ENCODE data around the gene HNRNPA1L2.
"Not testable (repeated sequence)": the region's sequence is repeated elsewhere in the genome, so short reads cannot be mapped to it uniquely, and the experiment has no call there.

HNRNPA1L2 gene

GRCh38 chr13:52606795-52607194, 35.4 kb upstream of the HNRNPA1L2 start:
- H3K4me1 ChIP-seq (ENCODE audit: control insufficient read depth, low read length); H3F3A ChIP-seq (ENCODE audit: control insufficient read depth, insufficient read depth); H3K27me3 ChIP-seq (ENCODE audit: control insufficient read depth, low read length); H3K9me2 ChIP-seq (replicated peaks; ENCODE audit: control insufficient read depth, low read length); H3K9me3 ChIP-seq (ENCODE audit: control insufficient read depth, insufficient read depth, low read length); H3K79me2 ChIP-seq (ENCODE audit: control insufficient read depth, low read length); H3K36me3 ChIP-seq (ENCODE audit: control insufficient read depth, low read length); H3K4me3 ChIP-seq (ENCODE audit: low read length); H4K20me1 ChIP-seq (ENCODE audit: control insufficient read depth, insufficient read depth, low read depth, low read length); H3K27ac ChIP-seq (ENCODE audit: low read depth, low read length); H3K4me2 ChIP-seq (ENCODE audit: low read length): not testable (repeated sequence)

- not testable (repeated sequence) for H3K27me3 ChIP-seq (ENCODE audit: control insufficient read depth, low read length); H3K27ac ChIP-seq (ENCODE audit: low read depth, low read length); H3K4me1 ChIP-seq (ENCODE audit: control insufficient read depth, low read length)
Observed at GRCh38 chr13:52608184-52608583, 34.0 kb upstream of the HNRNPA1L2 start.

GRCh38 chr13:52609013-52609606, 33.1 kb upstream of the HNRNPA1L2 start:
- not testable (repeated sequence) for H3K4me2 ChIP-seq (ENCODE audit: low read length); H3K9me3 ChIP-seq (ENCODE audit: control insufficient read depth, insufficient read depth, low read length); H3K4me3 ChIP-seq (ENCODE audit: low read length); H3K9me2 ChIP-seq (replicated peaks; ENCODE audit: control insufficient read depth, low read length); H3K27me3 ChIP-seq (ENCODE audit: control insufficient read depth, low read length); H3K79me2 ChIP-seq (ENCODE audit: control insufficient read depth, low read length); H3K4me1 ChIP-seq (ENCODE audit: control insufficient read depth, low read length); H3K27ac ChIP-seq (ENCODE audit: low read depth, low read length); H4K20me1 ChIP-seq (ENCODE audit: control insufficient read depth, insufficient read depth, low read depth, low read length); H3F3A ChIP-seq (ENCODE audit: control insufficient read depth, insufficient read depth); H3K36me3 ChIP-seq (ENCODE audit: control insufficient read depth, low read length)
- peak; percentile 31 for TF ChIP-seq CTCF (IDR thresholded peaks at IDR 0.05; ENCODE audit: low read depth, low read length, poor library complexity, severe bottlenecking)

More at GRCh38 chr13:52608184-52608583, 34.0 kb upstream of the HNRNPA1L2 start:
- H3K4me3 ChIP-seq (ENCODE audit: low read length); H3K9me3 ChIP-seq (ENCODE audit: control insufficient read depth, insufficient read depth, low read length); H3K79me2 ChIP-seq (ENCODE audit: control insufficient read depth, low read length); H3K4me2 ChIP-seq (ENCODE audit: low read length); H3K36me3 ChIP-seq (ENCODE audit: control insufficient read depth, low read length); H3K9me2 ChIP-seq (replicated peaks; ENCODE audit: control insufficient read depth, low read length); H3F3A ChIP-seq (ENCODE audit: control insufficient read depth, insufficient read depth); H4K20me1 ChIP-seq (ENCODE audit: control insufficient read depth, insufficient read depth, low read depth, low read length): not testable (repeated sequence)

GRCh38 chr13:52610158-52610557, 32.1 kb upstream of the HNRNPA1L2 start:
- not testable (repeated sequence) for H3K27me3 ChIP-seq (ENCODE audit: control insufficient read depth, low read length); H3K27ac ChIP-seq (ENCODE audit: low read depth, low read length); H3K4me2 ChIP-seq (ENCODE audit: low read length); H3F3A ChIP-seq (ENCODE audit: control insufficient read depth, insufficient read depth); H3K9me3 ChIP-seq (ENCODE audit: control insufficient read depth, insufficient read depth, low read length); H3K36me3 ChIP-seq (ENCODE audit: control insufficient read depth, low read length); H3K4me1 ChIP-seq (ENCODE audit: control insufficient read depth, low read length); H3K9me2 ChIP-seq (replicated peaks; ENCODE audit: control insufficient read depth, low read length); H3K4me3 ChIP-seq (ENCODE audit: low read length); H4K20me1 ChIP-seq (ENCODE audit: control insufficient read depth, insufficient read depth, low read depth, low read length); H3K79me2 ChIP-seq (ENCODE audit: control insufficient read depth, low read length)

GRCh38 chr13:52615134-52615801, 27.0 kb upstream of the HNRNPA1L2 start:
- no peak overlapping the region for H3K4me3 ChIP-seq (ENCODE audit: low read length)
- H3F3A ChIP-seq (ENCODE audit: control insufficient read depth, insufficient read depth) = no peaks in the 10 kb centered on the region
- no peaks in the 10 kb centered on the region for H3K9me2 ChIP-seq (replicated peaks; ENCODE audit: control insufficient read depth, low read length)
- H3K27me3 ChIP-seq (ENCODE audit: control insufficient read depth, low read length) = no peaks in the 10 kb centered on the region
- no peak overlapping the region for H3K4me2 ChIP-seq (ENCODE audit: low read length)
- peaks cover 30% of the 10 kb centered on the region for H3K79me2 ChIP-seq (ENCODE audit: control insufficient read depth, low read length)
- no peaks in the 10 kb centered on the region for H3K9me3 ChIP-seq (ENCODE audit: control insufficient read depth, insufficient read depth, low read length)
- TF ChIP-seq EZH2phosphoT487 (IDR thresholded peaks at IDR 0.05; ENCODE audit: borderline replicate concordance, low read length) (no peak), CTCF (IDR thresholded peaks at IDR 0.05; ENCODE audit: low read depth, low read length, poor library complexity, severe bottlenecking) (no peak)
- no peaks in the 10 kb centered on the region for H4K20me1 ChIP-seq (ENCODE audit: control insufficient read depth, insufficient read depth, low read depth, low read length)
- no peaks in the 10 kb centered on the region for H3K36me3 ChIP-seq (ENCODE audit: control insufficient read depth, low read length)
- no peak overlapping the region for H3K27ac ChIP-seq (ENCODE audit: low read depth, low read length)
- peaks cover 21% of the 10 kb centered on the region for H3K4me1 ChIP-seq (ENCODE audit: control insufficient read depth, low read length)
